HepG2 (cell line): ENCODE measurements around the gene ANKRD6. TPM values are rescaled to one million over a fixed set of nuclear protein-coding genes. Genes with fewer than 3 reads are reported as not detected.

Experiments used
- ATAC-seq: fragments of 200-7000 bp; cut with Tn5 transposase; 3 replicates; pipeline ENCODE4 v1.9.1; 2020; ENCODE audit warnings: mild to moderate bottlenecking, moderate library complexity
- BruUV-seq: library from RNA; stranded (reverse); fragments of 400-500 nt; replicated peaks from 2 replicates; lab custom pipeline; 2021; lab: Mats Ljungman, UMichigan
- CTCF ChIA-PET: fragments of 300-600 bp; formaldehyde crosslinking; extraction: SDS; loops from one replicate; lab custom pipeline; 2021; ENCODE audit warnings: low total read pairs, inconsistent platforms, low intra/inter-chr PET ratio; lab: Yijun Ruan, JAX
- POLR2A ChIA-PET: fragments of 350-600 bp; sonication (Branson Sonifier 250); formaldehyde crosslinking; loops from one replicate; lab custom pipeline; 2020; ENCODE audit warnings: antibody characterized with exemption, inconsistent platforms; lab: Yijun Ruan, JAX
- DNase-seq: peaks from one replicate; pipeline ENCODE4 v3.0.0-alpha.2; 2015; ENCODE audit warnings: low spot score
- FAIRE-seq: peaks from 3 replicates; lab custom pipeline; 2011; peaks lifted over from hg19 to GRCh38; lab: Jason Lieb, UNC
- H2AFZ ChIP-seq: one replicate; pipeline ENCODE4 v1.6.1; 2011; ENCODE audit warnings: low read length, inconsistent platforms
- H3K27ac ChIP-seq: fragments of 300-600 bp; 3 replicates; pipeline ENCODE4 v1.8.0; 2011; ENCODE audit warnings: mixed run types, mild to moderate bottlenecking, mixed read lengths, low read length, inconsistent platforms; ENCODE audit not compliant: insufficient read depth; ENCODE audit errors: extremely low read length
- H3K27me3 ChIP-seq, 2 experiments: fragments of 200-600 bp in 1 of 2; 2 replicates in 1 of 2; 3 replicates in 1 of 2; pipeline versions ENCODE4 v1.6.0 to v1.8.0; 2011; ENCODE audit warnings: low read length in 2 of 2, mild to moderate bottlenecking in 2 of 2, moderate library complexity in 2 of 2, inconsistent platforms in 1 of 2; ENCODE audit not compliant: insufficient read depth in 2 of 2, control insufficient read depth in 1 of 2
- H3K36me3 ChIP-seq, 2 experiments: fragments of 200-600 bp in 1 of 2; replicated peaks in 1 of 2; 2 replicates in 1 of 2; 3 replicates in 1 of 2; pipeline versions ENCODE4 v1.5.1 to v1.8.0; 2011; ENCODE audit warnings: low read length in 2 of 2, inconsistent platforms in 1 of 2; ENCODE audit not compliant: insufficient read depth in 2 of 2, control insufficient read depth in 1 of 2
- H3K4me1 ChIP-seq: 2 replicates; pipeline ENCODE4 v1.5.1; 2012; ENCODE audit warnings: low read length, inconsistent platforms; ENCODE audit not compliant: insufficient read depth
- H3K4me2 ChIP-seq: 2 replicates; pipeline ENCODE4 v1.6.0; 2011; ENCODE audit warnings: low read depth, low read length, inconsistent platforms
- H3K4me3 ChIP-seq, 3 experiments: fragments of 200-600 bp in 1 of 3; sonication (generic), shearing (Covaris generic) in 1 of 3; replicated peaks in 1 of 3; 2 replicates each; pipeline ENCODE4 v1.5.1; 2011 to 2016; ENCODE audit warnings: low read length in 3 of 3, inconsistent platforms in 2 of 3, low read depth in 2 of 3, mild to moderate bottlenecking in 2 of 3, control low read depth in 1 of 3, mixed read lengths in 1 of 3; ENCODE audit not compliant: insufficient read depth in 1 of 3
- H3K79me2 ChIP-seq: one replicate; pipeline ENCODE4 v1.6.1; 2011; ENCODE audit warnings: low read length, inconsistent platforms; ENCODE audit not compliant: insufficient read depth
- H3K9ac ChIP-seq: 2 replicates; pipeline ENCODE4 v1.6.0; 2011; ENCODE audit warnings: mild to moderate bottlenecking, low read depth, low read length, inconsistent platforms; ENCODE audit not compliant: insufficient read depth
- H3K9me3 ChIP-seq: 2 replicates; pipeline ENCODE4 v1.5.1; 2012; ENCODE audit warnings: mild to moderate bottlenecking, low read length
- H4K20me1 ChIP-seq: 2 replicates; pipeline ENCODE4 v1.6.0; 2011; ENCODE audit warnings: inconsistent platforms, mild to moderate bottlenecking, low read length, moderate library complexity; ENCODE audit not compliant: insufficient read depth
- ELF1 ChIP-seq: sonication (generic); formaldehyde crosslinking; IDR thresholded peaks from 2 replicates; pipeline ENCODE4 v1.4.0; 2020; ENCODE audit warnings: missing genetic modification reagents
- GATAD2A ChIP-seq: IDR thresholded peaks from 2 replicates; pipeline ENCODE4 v1.6.1; 2016
- MZF1 ChIP-seq: sonication (generic); formaldehyde crosslinking; IDR thresholded peaks from 2 replicates; pipeline ENCODE4 v1.8.1; 2023; ENCODE audit warnings: mild to moderate bottlenecking, missing genetic modification reagents, borderline replicate concordance
- ZNF331 ChIP-seq: sonication (generic); formaldehyde crosslinking; IDR thresholded peaks from 2 replicates; pipeline ENCODE4 v1.4.0; 2020; ENCODE audit warnings: missing genetic modification reagents
- ZZZ3 ChIP-seq: sonication (generic); formaldehyde crosslinking; IDR thresholded peaks from 2 replicates; pipeline ENCODE4 v1.4.0; 2020; ENCODE audit warnings: missing genetic modification reagents, mild to moderate bottlenecking, borderline replicate concordance
- WGBS: methylation state at CpG from one replicate; pipeline ENCODE4 v1.1.6; 2017; ENCODE audit warnings: low lambda C conversion rate; 5-methylcytosine and 5-hydroxymethylcytosine counted together
- in situ Hi-C: cut with HindIII; loops from 2 replicates; pipeline ENCODE4 v1.10.0; 2017; ENCODE audit warnings: low pct_unique_long_range_greater_than_20kb; ENCODE audit not compliant: extremely low pct_ligation_motif_present
- intact Hi-C: fragments of 100-400 bp; cut with micrococcal nuclease; formaldehyde crosslinking; loops from one replicate; pipeline ENCODE4 v1.10.0; 2022; ENCODE audit not compliant: unreplicated experiment
- polyA plus RNA-seq, 8 experiments: library from polyadenylated mRNA; depleted of rRNA in 3 of 8; stranded (reverse) in 7 of 8; unstranded in 1 of 8; fragments of >200 nt; fragmentation: Illumina TruSeq in 4 of 8; extraction: Trizol in 4 of 8; gene quantifications; 2 replicates each; pipeline versions ENCODE4 v1.2.1 to v1.2.3, GENCODE V29; 2011 to 2016; ENCODE audit warnings: low read depth in 4 of 8, missing spikeins in 1 of 8, mixed read lengths in 1 of 8; ENCODE audit not compliant: insufficient read depth in 1 of 8
- total RNA-seq, 5 experiments: library from RNA; depleted of rRNA; stranded (reverse); fragments of >200 nt; fragmentation: Illumina TruSeq; extraction: Trizol; gene quantifications; 2 replicates each; pipeline ENCODE4 v1.2.3, GENCODE V29; 2016; ENCODE audit warnings: low read depth in 1 of 5
- TF ChIP-seq, protein P1 (sequence below): sonication (generic); formaldehyde crosslinking; IDR thresholded peaks from 2 replicates; pipeline ENCODE4 v1.8.0; 2022; ENCODE audit warnings: missing genetic modification reagents, mild to moderate bottlenecking, inconsistent platforms, borderline replicate concordance
- TF ChIP-seq, protein P2 (sequence below): sonication (generic); formaldehyde crosslinking; IDR thresholded peaks from 2 replicates; pipeline ENCODE4 v1.5.1; 2020; ENCODE audit warnings: missing genetic modification reagents, mild to moderate bottlenecking, borderline replicate concordance

The ANKRD6 gene
- total and polyA plus RNA-seq, 2 of the 13 experiments (the other 11 are each of a cell fraction or from before 2014, with no cell fraction given), result 0.18 to 0.36 TPM

GRCh38 chr6:89468998-89469397, 36.0 kb downstream of the ANKRD6 start:
- Histone ChIP-seq H3K79me2 (no peaks in the 10 kb centered on the region), H3K4me2 (no peak overlapping the region), H3K4me3 (no peak overlapping the region), H3K36me3 (no peaks in the 10 kb centered on the region), H3K9me3 (no peaks in the 10 kb centered on the region), H4K20me1 (no peaks in the 10 kb centered on the region), H3K4me1 (no peaks in the 10 kb centered on the region), H3K9ac (no peak overlapping the region), H2AFZ (no peak overlapping the region), H3K27me3 (no peaks in the 10 kb centered on the region), H3K27ac (no peak overlapping the region)
- no TSS peak for BruUV-seq
- intact Hi-C loops (no loop called here), in situ Hi-C loops (no loop called here)
- TF ChIP-seq MZF1 (CRISPR knock-in tag) (no peak), ZNF331 (CRISPR knock-in tag) (no peak), ELF1 (CRISPR knock-in tag) (no peak), GATAD2A (no peak), ZZZ3 (CRISPR knock-in tag) (no peak)
- TF ChIP-seq, protein P1, sequence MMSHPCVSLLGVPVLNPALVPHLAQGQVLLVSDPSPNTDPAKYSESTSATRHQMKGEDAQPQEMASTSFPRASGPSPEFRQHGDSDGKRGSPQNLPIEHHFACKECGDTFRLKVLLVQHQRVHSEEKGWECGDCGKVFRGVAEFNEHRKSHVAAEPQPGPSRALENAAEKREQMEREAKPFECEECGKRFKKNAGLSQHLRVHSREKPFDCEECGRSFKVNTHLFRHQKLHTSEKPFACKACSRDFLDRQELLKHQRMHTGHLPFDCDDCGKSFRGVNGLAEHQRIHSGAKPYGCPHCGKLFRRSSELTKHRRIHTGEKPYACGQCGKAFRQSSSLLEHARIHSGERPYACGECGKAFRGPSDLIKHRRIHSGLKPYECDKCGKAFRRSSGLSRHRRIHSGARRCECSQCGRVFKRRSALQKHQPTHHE (CRISPR knock-in tag), result no peak
- TF ChIP-seq, protein P2, sequence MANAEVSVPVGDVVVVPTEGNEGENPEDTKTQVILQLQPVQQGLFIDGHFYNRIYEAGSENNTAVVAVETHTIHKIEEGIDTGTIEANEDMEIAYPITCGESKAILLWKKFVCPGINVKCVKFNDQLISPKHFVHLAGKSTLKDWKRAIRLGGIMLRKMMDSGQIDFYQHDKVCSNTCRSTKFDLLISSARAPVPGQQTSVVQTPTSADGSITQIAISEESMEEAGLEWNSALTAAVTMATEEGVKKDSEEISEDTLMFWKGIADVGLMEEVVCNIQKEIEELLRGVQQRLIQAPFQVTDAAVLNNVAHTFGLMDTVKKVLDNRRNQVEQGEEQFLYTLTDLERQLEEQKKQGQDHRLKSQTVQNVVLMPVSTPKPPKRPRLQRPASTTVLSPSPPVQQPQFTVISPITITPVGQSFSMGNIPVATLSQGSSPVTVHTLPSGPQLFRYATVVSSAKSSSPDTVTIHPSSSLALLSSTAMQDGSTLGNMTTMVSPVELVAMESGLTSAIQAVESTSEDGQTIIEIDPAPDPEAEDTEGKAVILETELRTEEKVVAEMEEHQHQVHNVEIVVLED (CRISPR knock-in tag), result no peak
- ChIA-PET POLR2A (no interaction called here), CTCF (no interaction called here)
- no peak for ATAC-seq
- WGBS, result 8% methylated on average over 1 of the region's 1 CpG
- no peak for DNase-seq
- FAIRE-seq, result no peak
